GM21528 (cell line): ENCODE measurements around the gene ZNF354C.
"Not testable (repeated sequence)": the region's sequence is repeated elsewhere in the genome, so short reads cannot be mapped to it uniquely, and the experiment has no call there.

Source experiments
- ATAC-seq: cut with Tn5 transposase; IDR thresholded peaks from one replicate; pipeline ENCODE4 v1.9.1; 2021; ENCODE audit warnings: mild to moderate bottlenecking, moderate library complexity; ENCODE audit not compliant: unreplicated experiment, low FRiP score

ZNF354C gene

DNA sequence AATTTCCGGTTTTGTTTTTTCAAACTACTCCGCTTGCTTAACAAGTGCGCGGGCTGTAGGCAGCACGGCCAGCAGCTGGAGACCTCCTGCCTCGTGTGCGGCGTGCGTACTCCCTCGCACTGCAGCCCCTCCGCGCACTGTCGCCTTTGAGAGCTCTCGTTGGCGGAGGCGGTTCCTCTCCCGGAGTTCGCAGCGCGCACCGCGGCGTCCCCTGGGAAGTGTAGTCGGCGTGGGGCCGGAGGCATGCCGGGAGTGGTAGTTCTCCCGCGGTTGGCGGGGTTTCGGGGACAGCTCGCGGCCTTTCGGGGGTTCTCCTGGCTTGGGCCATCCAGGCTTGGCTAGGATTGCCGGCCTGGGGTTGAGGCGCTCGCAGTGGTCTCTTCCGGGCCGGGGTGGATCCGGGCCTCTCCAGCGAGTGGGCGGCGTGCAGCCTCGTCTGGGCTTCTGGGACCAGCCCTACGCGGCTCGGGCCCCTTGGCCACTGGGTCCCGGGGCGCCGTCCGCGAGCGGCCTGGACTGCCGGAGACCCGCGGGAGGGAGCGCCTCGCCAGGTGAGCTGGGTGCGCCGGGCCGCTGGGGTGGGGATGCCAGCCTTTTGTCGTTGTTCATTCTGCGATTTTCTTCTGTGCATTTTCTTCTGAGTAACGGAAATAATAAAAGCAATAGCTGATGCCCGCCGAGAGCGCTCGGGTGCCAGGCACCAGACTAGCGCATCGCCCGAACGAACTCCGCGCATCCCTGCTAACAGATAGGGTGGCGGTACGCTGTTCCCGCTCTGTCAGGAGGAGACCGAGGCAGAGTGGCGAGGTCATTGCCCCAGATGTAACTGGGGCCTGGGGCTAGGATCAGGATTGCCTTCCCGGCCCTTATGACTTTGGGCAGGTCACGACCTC is at the start of gene ZNF354C:
ZNF354C (plus strand) TSS at position 258 of the 893 bp plus-strand sequence. CDS start 1,696 bp downstream, outside the sequence.
- no peak for ATAC-seq

DNA sequence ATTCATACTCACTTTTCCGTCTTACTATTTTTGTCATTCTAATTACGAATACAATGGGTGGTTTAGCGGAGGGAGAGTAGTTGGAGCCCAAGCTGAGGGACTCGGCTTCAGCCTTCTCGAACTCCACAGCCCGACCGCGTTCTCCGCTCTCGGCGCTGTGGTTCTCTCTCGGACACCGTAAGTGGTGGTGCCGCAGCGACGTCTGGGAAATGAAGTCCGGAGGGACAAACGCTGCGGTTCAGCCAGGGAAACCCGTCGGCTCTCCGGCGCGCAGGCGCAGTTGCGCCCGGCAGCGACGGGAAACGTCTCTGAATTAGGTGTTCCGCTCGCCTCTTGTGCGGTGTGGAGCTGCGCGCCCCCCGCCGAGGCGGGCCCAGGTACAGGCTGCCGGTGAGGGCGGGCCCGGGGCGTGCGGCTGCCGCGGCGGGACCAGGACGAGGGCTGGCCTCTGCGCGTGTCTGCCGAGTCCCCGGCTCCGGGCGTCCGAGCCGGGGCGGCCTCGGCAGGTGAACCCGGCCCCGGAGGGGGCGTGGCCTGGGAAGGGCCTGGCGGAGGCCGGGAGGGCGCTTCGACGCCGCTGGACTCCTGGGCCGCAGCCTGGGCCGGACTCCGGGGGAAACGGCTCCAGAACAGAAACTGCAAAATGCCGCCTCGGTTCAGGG is 36.5 kb upstream of the ZNF354C start, which contains the start of gene ZNF879:
ZNF879 (plus strand) TSS at position 277 of the 662 bp plus-strand sequence. CDS start 1,201 bp downstream, outside the sequence.
- no peak for ATAC-seq

DNA sequence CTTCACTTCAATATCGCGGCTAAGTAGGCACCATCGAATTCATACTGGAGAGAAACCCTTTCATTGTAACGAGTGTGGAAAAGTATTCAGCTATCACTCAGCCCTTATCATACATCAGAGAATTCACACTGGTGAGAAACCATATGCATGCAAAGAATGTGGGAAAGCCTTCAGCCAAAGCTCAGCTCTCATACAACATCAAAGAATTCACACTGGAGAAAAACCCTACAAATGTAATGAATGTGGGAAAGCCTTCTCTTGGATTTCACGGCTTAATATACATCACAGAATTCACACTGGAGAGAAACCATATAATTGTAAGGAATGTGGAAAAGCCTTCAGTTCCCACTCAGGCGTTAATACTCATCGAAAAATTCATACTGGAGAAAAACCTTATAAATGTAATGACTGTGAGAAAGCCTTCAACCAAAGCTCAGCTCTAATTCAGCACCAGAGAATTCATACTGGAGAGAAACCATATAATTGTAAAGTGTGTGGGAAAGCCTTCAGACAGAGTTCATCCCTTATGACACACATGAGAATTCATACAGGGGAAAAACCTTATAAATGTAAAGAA is 27.1 kb upstream of the ZNF354C start:
- ATAC-seq, result no peak

DNA sequence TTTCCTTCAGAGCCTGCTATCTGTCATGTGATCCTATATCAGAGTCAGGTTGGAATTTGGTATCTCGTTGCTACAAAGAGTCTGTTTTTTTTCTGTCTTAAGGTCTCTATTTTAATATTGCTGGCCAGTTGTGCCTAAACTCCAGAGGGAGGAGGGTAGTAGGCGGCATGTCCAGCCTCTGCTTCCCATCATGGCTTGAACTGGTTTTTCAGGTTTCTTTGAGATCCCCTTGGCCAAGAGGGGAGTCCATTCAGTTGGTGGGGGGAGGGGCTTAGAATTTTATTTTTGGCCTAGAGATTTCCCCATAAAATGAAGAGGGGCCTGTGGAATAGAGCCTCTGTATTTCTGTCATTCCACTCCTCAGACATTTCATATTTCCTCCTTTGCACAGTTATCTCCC is 15.4 kb upstream of the ZNF354C start:
- ATAC-seq, result no peak

DNA sequence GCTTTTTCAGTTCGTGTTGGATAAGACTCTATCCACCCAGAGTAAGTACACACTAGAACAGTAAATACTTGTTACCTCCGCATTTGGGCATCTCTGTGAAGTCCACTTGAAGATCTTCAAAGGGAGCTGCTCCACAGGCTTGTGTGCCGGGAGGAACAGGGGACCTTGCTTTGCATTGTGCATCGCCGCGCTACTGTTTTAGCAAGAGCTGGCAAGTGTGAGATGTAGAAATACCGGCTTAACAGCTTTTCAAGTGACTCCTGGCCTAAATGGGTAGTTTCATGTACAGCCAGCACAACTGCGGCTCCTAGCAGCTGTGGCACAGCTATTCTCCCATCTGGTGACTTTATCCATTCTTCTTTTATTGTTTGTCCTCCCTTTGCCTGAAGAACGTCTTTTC is 8.4 kb upstream of the ZNF354C start:
- ATAC-seq, result no peak

DNA sequence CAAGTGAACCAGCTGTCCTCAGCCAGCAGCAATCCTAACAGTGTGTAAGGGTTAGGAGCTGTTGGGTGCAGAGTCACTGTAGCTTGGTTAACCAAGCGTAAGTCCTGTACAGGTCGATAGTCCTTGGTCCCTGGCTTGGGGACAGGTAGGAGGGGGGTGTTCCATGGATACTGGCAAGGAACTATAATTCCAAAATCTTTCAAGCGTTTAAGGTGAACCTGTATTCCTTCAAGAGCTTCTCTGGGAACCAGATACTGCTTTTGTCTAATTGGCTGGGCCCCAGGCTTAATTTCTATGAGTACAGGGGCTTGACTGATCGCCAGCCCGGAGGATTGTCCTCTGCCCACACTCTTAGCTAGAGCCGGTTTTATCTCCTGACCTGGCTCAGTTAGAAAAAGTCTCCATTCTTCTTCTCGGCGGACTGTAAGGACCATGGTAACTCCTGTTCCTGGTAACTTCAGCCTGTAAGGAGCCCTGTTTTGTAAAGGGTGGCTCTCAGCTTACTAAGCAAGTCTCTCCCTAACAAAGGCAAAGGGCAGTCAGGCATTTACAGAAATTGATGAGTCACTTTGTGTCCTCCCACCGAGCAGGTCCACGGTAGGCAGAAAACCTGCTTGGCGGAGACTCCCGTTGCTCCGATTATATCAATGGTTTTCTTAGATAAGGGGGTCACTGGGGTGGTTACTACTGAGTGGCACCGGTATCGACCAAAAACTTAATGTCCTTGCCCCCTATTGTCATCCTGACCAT is 6.0 kb upstream of the ZNF354C start:
- ATAC-seq, result no peak

DNA sequence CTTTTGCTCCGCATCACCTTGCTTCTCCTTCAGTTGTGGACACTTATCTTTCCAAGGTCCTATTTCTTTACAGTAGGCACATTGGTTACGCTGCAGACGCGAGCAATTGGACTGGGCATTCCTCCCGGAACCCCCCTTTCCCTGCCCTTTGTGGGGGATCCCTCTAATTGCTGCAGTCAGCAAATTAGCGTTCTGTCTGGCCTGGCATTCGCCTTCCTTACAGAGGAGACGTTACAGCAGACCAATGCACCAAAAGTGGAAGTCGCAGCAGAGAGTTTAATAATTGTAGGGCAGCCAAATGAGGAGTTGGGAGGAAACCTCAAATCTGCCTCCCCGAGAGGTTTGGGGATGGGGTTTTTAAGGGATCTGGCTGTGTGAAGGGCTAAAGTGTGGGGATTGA is 5.3 kb upstream of the ZNF354C start:
- no peak for ATAC-seq

DNA sequence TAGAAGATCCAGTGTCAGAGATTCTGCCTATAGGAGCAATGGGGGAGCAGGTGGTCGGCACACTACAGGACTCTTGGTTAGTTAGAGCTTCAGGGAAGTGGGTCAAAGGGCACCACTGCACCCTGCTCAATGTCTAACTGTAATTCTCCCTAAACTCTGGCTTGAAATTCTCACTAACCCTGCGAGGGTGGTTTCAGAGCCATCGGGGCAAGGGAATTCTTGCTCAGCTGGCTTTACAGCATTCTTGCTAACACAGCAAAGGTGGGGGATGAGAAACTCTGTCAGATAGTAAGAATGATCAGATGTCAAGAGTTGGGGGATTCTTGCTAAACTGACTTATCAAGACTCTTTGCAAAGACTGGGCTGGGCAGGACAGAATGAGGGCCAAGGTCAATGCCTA is 4.7 kb upstream of the ZNF354C start:
- no peak for ATAC-seq

DNA sequence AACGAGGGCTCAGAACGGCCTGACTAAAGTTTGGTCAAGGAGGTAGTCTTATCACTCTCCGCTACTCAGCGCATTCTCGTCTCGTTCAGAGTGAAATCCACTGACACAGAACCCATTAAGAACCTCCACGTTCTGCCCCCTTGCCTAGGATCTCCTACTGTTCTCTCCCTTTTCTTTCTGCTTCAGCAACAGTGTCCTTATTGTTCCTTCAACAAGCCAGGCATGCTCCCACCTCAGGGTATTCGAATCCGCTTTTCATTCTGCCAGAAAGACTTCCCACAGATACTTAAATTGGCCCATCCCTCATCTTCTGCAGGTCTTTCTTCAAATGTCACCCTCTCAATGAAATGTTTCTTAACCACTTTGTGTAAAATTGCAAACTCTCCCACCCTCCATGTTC is 4.3 kb upstream of the ZNF354C start:
- no peak for ATAC-seq

DNA sequence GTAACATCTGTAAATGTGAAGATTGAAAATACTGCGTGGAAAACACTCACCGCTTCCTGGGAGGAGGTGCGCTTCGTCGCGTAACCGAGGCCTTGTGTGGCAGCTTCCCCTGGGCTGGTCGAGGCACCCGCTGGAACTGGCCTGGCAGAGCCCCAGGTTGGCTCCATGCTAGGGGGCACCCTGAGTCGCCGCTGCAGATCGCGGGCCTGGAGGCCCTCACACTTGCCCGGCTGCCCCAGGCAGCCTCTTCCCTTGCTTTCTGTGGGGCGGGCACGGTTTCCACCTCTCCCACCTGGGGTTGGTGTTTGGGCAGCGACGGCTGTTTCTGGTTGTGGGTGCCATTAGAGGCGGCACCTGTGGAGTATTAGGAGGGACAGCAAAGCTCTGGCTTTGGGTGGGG is 852 bp downstream of the ZNF354C start:
- no peak for ATAC-seq

DNA sequence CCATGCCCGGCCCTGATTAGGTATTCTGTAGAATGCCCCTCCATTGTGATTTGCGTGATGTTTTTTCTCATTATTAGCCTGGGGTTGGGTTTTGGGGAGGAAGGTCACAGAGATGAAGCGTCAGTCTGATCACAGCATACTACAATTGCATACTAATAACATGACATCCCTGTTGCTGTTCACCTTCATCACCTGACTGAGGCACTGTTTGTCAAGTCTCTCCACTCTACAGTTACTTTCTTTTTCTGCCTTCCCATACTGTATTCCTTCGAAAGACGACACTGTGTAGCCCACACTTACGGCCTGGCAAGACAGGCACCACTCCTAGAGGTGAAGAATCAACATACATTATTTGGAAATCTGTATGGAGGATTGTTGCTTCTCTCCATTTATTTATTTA is 5.5 kb downstream of the ZNF354C start:
- no peak for ATAC-seq

DNA sequence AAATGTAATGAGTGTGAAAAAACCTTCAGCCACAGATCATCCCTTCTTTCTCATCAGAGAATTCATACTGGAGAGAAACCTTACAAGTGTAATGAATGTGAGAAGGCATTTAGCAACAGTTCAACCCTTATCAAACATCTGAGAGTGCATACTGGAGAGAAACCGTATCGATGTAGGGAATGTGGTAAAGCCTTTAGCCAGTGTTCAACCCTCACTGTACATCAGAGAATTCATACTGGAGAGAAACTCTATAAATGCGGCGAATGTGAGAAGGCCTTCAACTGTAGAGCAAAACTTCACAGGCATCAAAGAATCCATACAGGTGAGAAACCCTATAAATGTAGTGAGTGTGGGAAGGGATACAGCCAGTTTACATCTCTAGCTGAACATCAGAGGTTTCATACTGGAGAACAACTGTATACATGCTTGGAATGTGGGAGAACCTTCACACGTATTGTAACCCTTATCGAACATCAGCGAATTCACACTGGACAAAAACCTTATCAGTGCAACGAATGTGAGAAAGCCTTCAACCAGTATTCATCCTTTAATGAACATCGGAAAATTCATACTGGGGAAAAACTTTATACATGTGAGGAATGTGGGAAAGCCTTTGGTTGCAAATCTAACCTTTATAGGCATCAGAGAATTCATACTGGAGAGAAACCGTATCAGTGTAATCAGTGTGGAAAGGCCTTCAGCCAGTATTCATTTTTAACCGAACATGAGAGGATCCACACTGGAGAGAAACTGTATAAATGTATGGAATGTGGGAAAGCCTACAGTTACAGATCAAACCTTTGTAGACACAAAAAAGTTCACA is 19.2 kb downstream of the ZNF354C start:
- no peak for ATAC-seq

DNA sequence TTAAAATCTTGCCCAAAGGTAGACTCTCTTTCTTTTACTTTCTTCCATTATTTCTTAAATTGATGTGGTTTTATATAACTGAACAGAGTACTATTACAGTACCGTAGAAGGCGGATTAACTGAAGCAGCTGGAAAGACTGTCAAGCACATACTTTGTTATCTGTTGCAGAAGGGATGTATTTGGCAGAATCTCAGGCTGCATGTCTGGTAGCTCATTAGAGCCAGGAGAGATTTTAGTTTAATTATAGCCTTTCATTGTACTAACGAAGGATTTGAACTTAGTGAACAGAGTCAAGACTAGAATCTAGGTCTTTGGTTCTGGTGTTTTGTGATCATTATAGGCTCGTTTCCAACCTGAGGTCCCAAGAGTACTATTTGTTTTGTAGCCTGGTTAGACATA is 20.6 kb downstream of the ZNF354C start:
- no peak for ATAC-seq

DNA sequence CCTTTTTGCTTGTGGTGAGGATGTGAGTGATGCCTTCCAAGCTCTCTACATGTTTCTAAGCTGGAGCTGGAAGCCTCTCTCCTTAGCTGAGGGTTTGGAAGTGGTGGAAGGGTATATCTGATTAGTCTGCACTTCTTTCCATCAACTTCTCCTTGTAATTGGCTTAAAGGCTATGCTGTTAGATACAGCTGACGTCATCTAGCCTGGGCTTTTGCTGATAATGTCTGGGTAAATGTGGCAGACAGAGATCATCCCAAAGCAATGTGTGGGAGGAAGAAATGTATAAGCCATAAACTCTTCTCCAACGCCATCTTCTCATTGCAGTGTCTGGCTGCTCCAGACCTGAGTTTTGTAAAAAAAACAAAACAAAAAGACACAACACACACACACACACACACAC is 29.3 kb downstream of the ZNF354C start:
- no peak for ATAC-seq

DNA sequence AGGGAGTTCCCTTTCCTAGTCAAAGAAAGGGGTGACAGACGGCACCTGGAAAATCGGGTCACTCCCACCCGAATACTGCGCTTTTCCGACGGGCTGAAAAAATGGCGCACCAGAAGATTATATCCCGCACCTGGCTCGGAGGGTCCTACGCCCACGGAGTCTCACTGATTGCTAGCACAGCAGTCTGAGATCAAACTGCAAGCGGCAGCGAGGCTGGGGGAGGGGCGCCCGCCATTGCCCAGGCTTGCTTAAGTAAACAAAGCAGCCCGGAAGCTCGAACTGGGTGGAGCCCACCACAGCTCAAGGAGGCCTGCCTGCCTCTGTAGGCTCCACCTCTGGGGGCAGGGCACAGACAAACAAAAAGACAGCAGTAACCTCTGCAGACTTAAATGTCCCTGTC is 41.1 kb downstream of the ZNF354C start:
- ATAC-seq, result not testable (repeated sequence)

DNA sequence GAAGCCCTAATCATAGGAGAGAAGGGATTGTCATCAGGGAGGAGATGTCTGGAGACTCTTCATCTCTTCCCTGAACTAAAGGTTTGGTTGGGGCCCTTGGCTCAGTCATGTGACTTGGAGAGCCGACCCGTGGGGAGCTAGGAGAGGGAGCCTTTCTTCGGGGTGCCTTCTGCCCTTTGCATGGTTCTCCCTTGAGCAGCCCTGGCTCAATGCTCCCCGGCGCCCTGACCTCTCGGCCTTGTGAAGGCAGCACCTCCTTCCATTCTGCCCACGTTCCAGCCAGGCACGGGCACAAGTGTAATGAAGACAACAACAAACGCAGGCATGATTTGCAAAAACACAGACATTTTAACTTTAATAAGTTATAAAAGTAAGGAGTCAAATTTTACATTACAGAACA is 50.4 kb downstream of the ZNF354C start:
- no peak for ATAC-seq

DNA sequence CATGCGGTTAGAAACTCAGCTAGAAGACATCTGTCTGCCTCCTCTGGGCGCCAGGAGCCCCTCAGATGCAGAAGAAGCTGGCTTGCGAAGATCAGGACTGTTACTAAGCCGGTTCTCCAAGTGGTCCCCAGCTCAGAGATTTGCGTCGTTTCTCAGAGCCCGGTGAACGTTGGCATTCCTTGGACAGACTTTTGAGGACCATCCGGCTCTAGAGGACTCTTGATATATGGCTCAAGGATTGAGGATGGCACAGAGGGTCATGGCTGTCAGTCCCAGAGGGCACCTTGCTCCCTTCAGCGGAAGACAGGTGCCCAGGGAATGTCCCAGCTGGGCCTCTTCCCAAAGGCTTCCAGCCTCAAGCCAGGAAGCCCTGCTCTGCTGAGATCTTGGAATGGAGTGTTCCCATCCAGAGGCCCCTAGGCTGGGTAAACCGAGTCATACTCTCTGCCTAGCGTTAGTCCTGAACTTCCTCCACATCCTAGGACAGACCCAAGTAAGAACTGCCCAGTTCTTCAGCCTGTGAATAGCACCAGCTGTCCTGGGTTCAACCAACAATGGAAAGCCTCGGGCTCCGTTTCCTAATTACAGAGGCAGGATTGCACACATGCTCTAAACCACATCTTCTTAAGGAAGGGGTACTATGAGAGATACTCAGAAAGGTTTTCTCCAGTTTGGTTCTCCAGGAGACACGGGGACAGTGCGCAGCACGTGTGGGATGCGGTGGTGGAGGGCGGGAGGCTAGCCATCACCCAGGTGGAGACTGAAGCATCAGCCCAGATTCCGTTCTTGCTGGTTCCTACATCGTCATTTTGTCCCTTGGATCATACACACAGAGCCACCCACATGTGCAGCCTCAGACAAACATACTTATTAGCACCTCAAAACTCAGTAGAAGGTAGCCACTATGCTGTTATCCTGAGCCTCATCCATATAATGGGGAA is 51.4 kb downstream of the ZNF354C start:
- ATAC-seq, result no peak

DNA sequence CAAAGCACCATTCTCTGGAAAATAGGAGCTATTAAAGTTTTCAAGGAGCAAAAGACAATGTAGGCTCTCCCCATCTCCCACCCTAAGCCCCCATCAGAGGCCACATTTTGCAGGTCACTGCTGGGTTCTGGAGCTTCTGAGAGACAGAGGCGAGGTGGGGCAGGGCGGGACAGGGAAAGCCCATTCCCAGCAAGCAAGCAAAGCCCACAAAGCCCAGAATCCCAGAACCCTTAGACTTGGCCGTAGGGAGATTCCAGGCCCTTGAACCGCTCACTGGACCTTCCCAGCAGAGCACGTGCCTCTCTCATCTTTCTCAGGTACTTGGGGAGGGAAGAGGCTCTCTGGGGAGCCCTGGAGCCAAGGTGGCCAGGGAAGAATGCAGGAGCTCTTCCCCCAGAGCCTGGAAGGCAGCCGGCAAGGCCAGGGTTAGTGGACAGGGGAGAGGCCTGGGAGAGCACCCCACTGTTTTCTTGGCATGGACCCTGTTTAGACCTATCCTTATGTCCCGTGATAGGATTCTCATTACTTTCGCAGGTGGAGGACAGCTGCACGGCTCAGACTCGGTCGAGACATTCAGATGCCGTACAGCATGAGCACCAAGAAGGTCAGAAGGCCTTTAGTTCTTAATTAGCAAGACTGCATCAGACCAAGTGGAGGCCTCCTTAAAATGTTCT is 52.4 kb downstream of the ZNF354C start:
- no peak for ATAC-seq
